Measurements from ENCODE around the gene COL20A1.
A peak's percentile ranks its signal among the peaks of the same experiment; 100 is the strongest.

Gene COL20A1

GRCh38 chr20:63252284-63252711, 40.7 kb upstream of the COL20A1 start:
- H2BK12ac ChIP-seq (ENCODE audit: low read length in 2 of 2), result no peak overlapping the region
- H3K4me1 ChIP-seq (ENCODE audit: control insufficient read depth, insufficient read depth, low read depth, low read length), result peaks cover 76% of the 10 kb centered on the region
- no peaks in the 10 kb centered on the region for H3K9me3 ChIP-seq (ENCODE audit: control insufficient read depth, low read length)
- H3K14ac ChIP-seq (ENCODE audit: low read length in 2 of 2), result no peak overlapping the region
- peaks cover 19 to 86% of the 10 kb centered on the region in 2 experiments for H3K27me3 ChIP-seq (ENCODE audit: control insufficient read depth in 1 of 2, insufficient read depth in 1 of 2, low read length in 2 of 2)
- no peak overlapping the region for H2AFZ ChIP-seq (ENCODE audit: low read depth, low read length)
- H4K91ac ChIP-seq (ENCODE audit: low read length), result no peak overlapping the region
- H3K79me1 ChIP-seq (replicated peaks; ENCODE audit: low read length, poor library complexity, severe bottlenecking), result peaks cover 20% of the 10 kb centered on the region
- no peak overlapping the region for H3K27ac ChIP-seq (ENCODE audit: low read length, poor library complexity, severe bottlenecking)
- peak overlapping the region; percentile 41 for H2AK5ac ChIP-seq (ENCODE audit: low read length, severe bottlenecking)
- WGBS, result 82% methylated on average over 8 of the region's 8 CpGs
- peaks cover 0 to 39% of the 10 kb centered on the region in 2 experiments for H3K36me3 ChIP-seq (ENCODE audit: control insufficient read depth in 1 of 2, insufficient read depth in 2 of 2, low read depth in 1 of 2, low read length in 2 of 2)
- H3K4me2 ChIP-seq (ENCODE audit: low read length, poor library complexity, severe bottlenecking), result no peak overlapping the region
- no peak overlapping the region for H4K8ac ChIP-seq (ENCODE audit: low read length)
- DNase-seq, result no peak
- H2BK15ac ChIP-seq (ENCODE audit: low read depth, poor library complexity, severe bottlenecking), result no peak overlapping the region
- H3K9ac ChIP-seq (ENCODE audit: low read length), result no peak overlapping the region
- H3K4me3 ChIP-seq (ENCODE audit: insufficient read depth in 1 of 2, low read depth in 1 of 2, low read length in 2 of 2), result no peak overlapping the region
- no peak overlapping the region for H3K18ac ChIP-seq (ENCODE audit: low read depth in 1 of 2, low read length in 2 of 2)
- no peak overlapping the region for H3K4ac ChIP-seq (ENCODE audit: low read depth in 1 of 2, low read length in 2 of 2)
- no peak overlapping the region for H2BK120ac ChIP-seq (ENCODE audit: low read depth, low read length)
- no peak overlapping the region for H3K23ac ChIP-seq (ENCODE audit: low read length in 2 of 2)
- H2BK5ac ChIP-seq (ENCODE audit: low read depth, low read length, poor library complexity, severe bottlenecking), result no peak overlapping the region

- Histone ChIP-seq H2AFZ (ENCODE audit: low read depth, low read length) (no peak overlapping the region), H3K4ac (ENCODE audit: low read depth in 1 of 2, low read length in 2 of 2) (no peak overlapping the region), H3K27me3 (ENCODE audit: control insufficient read depth in 1 of 2, insufficient read depth in 1 of 2, low read length in 2 of 2) (peaks cover 19 to 86% of the 10 kb centered on the region in 2 experiments), H3K14ac (ENCODE audit: low read length in 2 of 2) (no peak overlapping the region), H3K4me3 (ENCODE audit: insufficient read depth in 1 of 2, low read depth in 1 of 2, low read length in 2 of 2) (peak overlapping the region; percentile 37 to 78), H3K36me3 (ENCODE audit: control insufficient read depth in 1 of 2, insufficient read depth in 2 of 2, low read depth in 1 of 2, low read length in 2 of 2) (peaks cover 0 to 38% of the 10 kb centered on the region in 2 experiments), H2BK120ac (ENCODE audit: low read depth, low read length) (no peak overlapping the region), H2AK5ac (ENCODE audit: low read length, severe bottlenecking) (no peak overlapping the region), H3K27ac (ENCODE audit: low read length, poor library complexity, severe bottlenecking) (peak overlapping the region; percentile 8), H3K79me1 (replicated peaks; ENCODE audit: low read length, poor library complexity, severe bottlenecking) (peaks cover 17% of the 10 kb centered on the region), H4K91ac (ENCODE audit: low read length) (no peak overlapping the region), H3K18ac (ENCODE audit: low read depth in 1 of 2, low read length in 2 of 2) (no peak overlapping the region), H3K23ac (ENCODE audit: low read length in 2 of 2) (no peak overlapping the region), H4K8ac (ENCODE audit: low read length) (no peak overlapping the region), H3K4me2 (ENCODE audit: low read length, poor library complexity, severe bottlenecking) (peak overlapping the region; percentile 71), H3K9me3 (ENCODE audit: control insufficient read depth, low read length) (no peaks in the 10 kb centered on the region), H2BK15ac (ENCODE audit: low read depth, poor library complexity, severe bottlenecking) (no peak overlapping the region), H2BK12ac (ENCODE audit: low read length in 2 of 2) (no peak overlapping the region), H3K9ac (ENCODE audit: low read length) (no peak overlapping the region), H3K4me1 (ENCODE audit: control insufficient read depth, insufficient read depth, low read depth, low read length) (peaks cover 73% of the 10 kb centered on the region), H2BK5ac (ENCODE audit: low read depth, low read length, poor library complexity, severe bottlenecking) (no peak overlapping the region)
- no peak for DNase-seq
- 16% methylated on average over 16 of the region's 16 CpGs for WGBS
These were observed 39.9 kb upstream of the COL20A1 start for GRCh38 chr20:63253065-63253437.

- H2BK12ac ChIP-seq (ENCODE audit: low read length in 2 of 2), result no peak overlapping the region
- H2BK15ac ChIP-seq (ENCODE audit: low read depth, poor library complexity, severe bottlenecking), result no peak overlapping the region
- peaks cover 67% of the 10 kb centered on the region for H3K4me1 ChIP-seq (ENCODE audit: control insufficient read depth, insufficient read depth, low read depth, low read length)
- no peak overlapping the region for H2AK5ac ChIP-seq (ENCODE audit: low read length, severe bottlenecking)
- H2AFZ ChIP-seq (ENCODE audit: low read depth, low read length), result no peak overlapping the region
- no peaks in the 10 kb centered on the region for H3K9me3 ChIP-seq (ENCODE audit: control insufficient read depth, low read length)
- H3K4me3 ChIP-seq (ENCODE audit: insufficient read depth in 1 of 2, low read depth in 1 of 2, low read length in 2 of 2), result peak overlapping the region; percentile 37 to 78
- no peak overlapping the region for H3K23ac ChIP-seq (ENCODE audit: low read length in 2 of 2)
- peaks cover 19 to 86% of the 10 kb centered on the region in 2 experiments for H3K27me3 ChIP-seq (ENCODE audit: control insufficient read depth in 1 of 2, insufficient read depth in 1 of 2, low read length in 2 of 2)
- no peak overlapping the region for H2BK120ac ChIP-seq (ENCODE audit: low read depth, low read length)
- peak overlapping the region; percentile 8 for H3K27ac ChIP-seq (ENCODE audit: low read length, poor library complexity, severe bottlenecking)
- DNase-seq, result peak; percentile 18
- 1% methylated on average over 76 of the region's 89 CpGs for WGBS
- H3K4ac ChIP-seq (ENCODE audit: low read depth in 1 of 2, low read length in 2 of 2), result no peak overlapping the region
- H2BK5ac ChIP-seq (ENCODE audit: low read depth, low read length, poor library complexity, severe bottlenecking), result no peak overlapping the region
- H4K8ac ChIP-seq (ENCODE audit: low read length), result no peak overlapping the region
- H3K9ac ChIP-seq (ENCODE audit: low read length), result no peak overlapping the region
- no peak overlapping the region for H3K18ac ChIP-seq (ENCODE audit: low read depth in 1 of 2, low read length in 2 of 2)
- no peak overlapping the region for H4K91ac ChIP-seq (ENCODE audit: low read length)
- H3K79me1 ChIP-seq (replicated peaks; ENCODE audit: low read length, poor library complexity, severe bottlenecking), result peaks cover 15% of the 10 kb centered on the region
- H3K14ac ChIP-seq (ENCODE audit: low read length in 2 of 2), result no peak overlapping the region
- H3K4me2 ChIP-seq (ENCODE audit: low read length, poor library complexity, severe bottlenecking), result peak overlapping the region; percentile 78
- H3K36me3 ChIP-seq (ENCODE audit: control insufficient read depth in 1 of 2, insufficient read depth in 2 of 2, low read depth in 1 of 2, low read length in 2 of 2), result peaks cover 0 to 38% of the 10 kb centered on the region in 2 experiments
These were observed 39.4 kb upstream of the COL20A1 start for GRCh38 chr20:63253438-63254231.

- peak within 1 kb of the TSS; percentile 8 for H3K27ac ChIP-seq (ENCODE audit: low read length, poor library complexity, severe bottlenecking)
- peaks cover 0 to 42% of the 10 kb centered on the region in 2 experiments for H3K36me3 ChIP-seq (ENCODE audit: control insufficient read depth in 1 of 2, insufficient read depth in 2 of 2, low read depth in 1 of 2, low read length in 2 of 2)
- H2AK5ac ChIP-seq (ENCODE audit: low read length, severe bottlenecking), result no peak within 1 kb of the TSS
- no peak within 1 kb of the TSS for H4K8ac ChIP-seq (ENCODE audit: low read length)
- H2BK15ac ChIP-seq (ENCODE audit: low read depth, poor library complexity, severe bottlenecking), result no peak within 1 kb of the TSS
- no peak within 1 kb of the TSS for H3K4ac ChIP-seq (ENCODE audit: low read depth in 1 of 2, low read length in 2 of 2)
- H3K4me3 ChIP-seq (ENCODE audit: insufficient read depth in 1 of 2, low read depth in 1 of 2, low read length in 2 of 2), result peak within 1 kb of the TSS; percentile 37 to 78
- under 1% methylated on average over 28 of the region's 46 CpGs for WGBS
- peaks cover 19 to 86% of the 10 kb centered on the region in 2 experiments for H3K27me3 ChIP-seq (ENCODE audit: control insufficient read depth in 1 of 2, insufficient read depth in 1 of 2, low read length in 2 of 2)
- peaks cover 62% of the 10 kb centered on the region for H3K4me1 ChIP-seq (ENCODE audit: control insufficient read depth, insufficient read depth, low read depth, low read length)
- H2BK12ac ChIP-seq (ENCODE audit: low read length in 2 of 2), result no peak within 1 kb of the TSS
- no peak within 1 kb of the TSS for H2BK120ac ChIP-seq (ENCODE audit: low read depth, low read length)
- no peak within 1 kb of the TSS for H2AFZ ChIP-seq (ENCODE audit: low read depth, low read length)
- H3K14ac ChIP-seq (ENCODE audit: low read length in 2 of 2), result no peak within 1 kb of the TSS
- no peak within 1 kb of the TSS for H3K18ac ChIP-seq (ENCODE audit: low read depth in 1 of 2, low read length in 2 of 2)
- no peak within 1 kb of the TSS for H3K23ac ChIP-seq (ENCODE audit: low read length in 2 of 2)
- no peak for DNase-seq
- H3K4me2 ChIP-seq (ENCODE audit: low read length, poor library complexity, severe bottlenecking), result peak within 1 kb of the TSS; percentile 87
- H4K91ac ChIP-seq (ENCODE audit: low read length), result no peak within 1 kb of the TSS
- no peaks in the 10 kb centered on the region for H3K9me3 ChIP-seq (ENCODE audit: control insufficient read depth, low read length)
- no peak within 1 kb of the TSS for H2BK5ac ChIP-seq (ENCODE audit: low read depth, low read length, poor library complexity, severe bottlenecking)
- no peak within 1 kb of the TSS for H3K9ac ChIP-seq (ENCODE audit: low read length)
- H3K79me1 ChIP-seq (replicated peaks; ENCODE audit: low read length, poor library complexity, severe bottlenecking), result peaks cover 12% of the 10 kb centered on the region
These were observed 38.8 kb upstream of the COL20A1 start, which contains the start of gene NKAIN4 for GRCh38 chr20:63254232-63254605. Gene NKAIN4, minus strand, starts transcription at chr20:63254463. Its CDS starts 13 bp downstream, at chr20:63254450.

Data from mesenchymal stem cell (in vitro differentiated cells and primary cell).